NCI-H2227 (cell line): ENCODE data around the gene GAS7.
"Not testable (repeated sequence)": the region's sequence is repeated elsewhere in the genome, so short reads cannot be mapped to it uniquely, and the experiment has no call there.

Experiments
- DNase-seq: peaks from one replicate; lab custom pipeline; 2025; ENCODE audit not compliant: unreplicated experiment; lab: John Stamatoyannopoulos, UW

Gene GAS7

GRCh38 chr17:10077561-10078299 lies 120.7 kb downstream of the GAS7 start:
- DNase-seq, result no peak

- no peak for DNase-seq
These were observed 122.5 kb downstream of the GAS7 start for GRCh38 chr17:10075919-10076318.

GRCh38 chr17:10073941-10074340 lies 124.5 kb downstream of the GAS7 start:
- DNase-seq, result no peak

- no peak for DNase-seq
These were observed 125.6 kb downstream of the GAS7 start for GRCh38 chr17:10072556-10073425.

- no peak for DNase-seq
These were observed 126.3 kb downstream of the GAS7 start for GRCh38 chr17:10072086-10072485.

GRCh38 chr17:10071141-10071540 lies 127.3 kb downstream of the GAS7 start:
- DNase-seq, result no peak

GRCh38 chr17:10070690-10071089 lies 127.7 kb downstream of the GAS7 start:
- DNase-seq, result no peak

- no peak for DNase-seq
These were observed 129.1 kb downstream of the GAS7 start for GRCh38 chr17:10069301-10069700.

- DNase-seq, result no peak
These were observed 130.8 kb downstream of the GAS7 start for GRCh38 chr17:10067446-10068143.

GRCh38 chr17:10064536-10064935 lies 133.9 kb downstream of the GAS7 start:
- DNase-seq, result no peak

GRCh38 chr17:10063730-10064241 lies 134.6 kb downstream of the GAS7 start:
- no peak for DNase-seq

GRCh38 chr17:10062691-10063385 lies 135.6 kb downstream of the GAS7 start:
- no peak for DNase-seq

- no peak for DNase-seq
These were observed 137.1 kb downstream of the GAS7 start for GRCh38 chr17:10061111-10061845.

GRCh38 chr17:10060526-10060925 lies 137.9 kb downstream of the GAS7 start:
- no peak for DNase-seq

GRCh38 chr17:10059684-10060211 lies 138.7 kb downstream of the GAS7 start:
- DNase-seq, result no peak

GRCh38 chr17:10058921-10059683 lies 139.3 kb downstream of the GAS7 start:
- no peak for DNase-seq

GRCh38 chr17:10057466-10057865 lies 140.9 kb downstream of the GAS7 start:
- not testable (repeated sequence) for DNase-seq

GRCh38 chr17:10055262-10055975 lies 143.0 kb downstream of the GAS7 start:
- DNase-seq, result no peak
